ENCODE results near the gene CCDC9B.
A peak's percentile ranks its signal among the peaks of the same experiment; 100 is the strongest.

Gene CCDC9B

DNA sequence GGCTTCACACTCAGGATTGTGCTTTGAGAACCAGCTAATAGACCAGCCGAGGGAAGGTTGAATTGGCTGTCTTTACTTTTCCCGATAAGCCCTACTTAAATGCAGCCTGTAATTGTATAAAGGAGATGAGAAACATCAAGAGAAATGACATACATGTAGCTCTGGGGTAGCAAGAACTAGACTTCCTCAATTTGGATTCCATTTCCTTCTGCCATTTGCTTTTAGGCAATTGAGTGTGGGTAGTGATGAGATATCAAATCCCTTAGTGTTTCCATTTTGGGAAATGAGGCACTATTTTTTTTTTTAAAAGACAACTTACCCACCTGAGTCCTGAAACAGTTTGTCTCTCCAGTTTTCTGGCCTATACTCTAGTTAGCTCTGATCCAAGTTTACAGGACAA is 15.0 kb downstream of the CCDC9B start:
- no peak for DNase-seq

DNA sequence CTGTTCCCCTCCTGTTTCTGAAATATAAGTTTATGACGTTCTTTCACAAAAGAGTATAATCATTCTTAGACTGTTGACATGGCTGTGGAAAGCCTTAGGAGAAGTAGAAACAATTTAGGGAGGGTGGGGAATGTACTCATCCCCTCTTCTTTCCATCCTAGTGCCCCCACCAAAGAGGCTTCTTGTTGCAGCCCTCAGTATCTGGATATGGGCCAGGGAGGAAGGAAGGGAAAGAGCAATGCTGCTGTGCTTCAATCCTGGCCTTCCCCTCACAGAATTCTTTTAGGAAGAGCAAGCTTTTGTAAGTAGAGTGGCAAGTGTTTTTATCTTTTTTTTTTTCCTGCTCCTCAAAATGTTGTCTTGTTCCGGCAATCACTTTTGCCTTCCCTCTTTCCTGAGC is 15.6 kb downstream of the CCDC9B start:
- no peak for DNase-seq

DNA sequence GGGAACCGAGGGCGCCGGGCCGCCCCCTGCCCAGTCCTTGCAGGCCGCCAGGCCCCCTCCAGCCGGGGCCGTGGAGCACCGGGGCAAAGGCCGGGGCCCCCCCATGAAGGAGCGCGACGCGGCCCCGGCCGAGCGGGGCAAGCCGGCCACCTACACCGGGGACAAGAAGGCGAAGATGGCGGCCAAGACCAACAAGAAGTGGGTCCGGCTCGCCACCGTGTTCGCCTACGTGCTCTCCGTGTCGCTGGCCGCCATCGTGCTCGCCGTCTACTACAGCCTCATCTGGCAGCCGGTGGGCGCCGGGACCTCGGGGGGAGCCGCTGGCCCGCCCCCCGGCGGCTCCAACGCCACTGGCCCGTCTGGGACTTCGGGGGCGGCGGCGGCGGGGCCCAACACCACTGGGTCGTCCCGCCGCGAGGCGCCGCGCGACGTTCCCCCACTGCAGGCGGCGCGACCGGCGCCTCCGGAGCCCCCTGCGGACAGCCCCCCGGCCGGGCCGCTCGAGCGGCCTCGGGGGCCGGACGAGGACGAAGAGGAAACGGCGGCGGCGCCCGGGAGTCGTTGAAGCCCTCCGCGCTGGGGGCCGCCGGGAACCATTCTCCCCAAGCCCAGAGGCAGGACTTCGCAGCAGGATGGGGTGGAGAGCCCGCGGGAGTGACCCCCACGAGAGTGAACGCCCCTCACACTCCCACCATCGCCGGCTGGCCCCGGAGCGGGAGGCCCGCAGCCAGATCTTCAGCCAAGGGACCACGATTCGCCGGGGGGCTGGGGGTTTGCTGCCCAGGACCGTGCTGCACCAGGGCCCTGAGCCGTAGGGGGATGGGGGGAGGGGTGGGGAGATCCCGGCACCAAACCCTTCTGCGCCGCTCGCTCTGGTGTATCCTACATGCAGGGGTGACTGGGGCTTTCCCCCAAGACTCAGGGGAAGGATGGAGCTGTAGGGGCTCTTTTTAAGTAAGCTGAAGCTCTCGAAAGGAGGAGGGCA is 16.5 kb downstream of the CCDC9B start:
- DNase-seq = no peak

DNA sequence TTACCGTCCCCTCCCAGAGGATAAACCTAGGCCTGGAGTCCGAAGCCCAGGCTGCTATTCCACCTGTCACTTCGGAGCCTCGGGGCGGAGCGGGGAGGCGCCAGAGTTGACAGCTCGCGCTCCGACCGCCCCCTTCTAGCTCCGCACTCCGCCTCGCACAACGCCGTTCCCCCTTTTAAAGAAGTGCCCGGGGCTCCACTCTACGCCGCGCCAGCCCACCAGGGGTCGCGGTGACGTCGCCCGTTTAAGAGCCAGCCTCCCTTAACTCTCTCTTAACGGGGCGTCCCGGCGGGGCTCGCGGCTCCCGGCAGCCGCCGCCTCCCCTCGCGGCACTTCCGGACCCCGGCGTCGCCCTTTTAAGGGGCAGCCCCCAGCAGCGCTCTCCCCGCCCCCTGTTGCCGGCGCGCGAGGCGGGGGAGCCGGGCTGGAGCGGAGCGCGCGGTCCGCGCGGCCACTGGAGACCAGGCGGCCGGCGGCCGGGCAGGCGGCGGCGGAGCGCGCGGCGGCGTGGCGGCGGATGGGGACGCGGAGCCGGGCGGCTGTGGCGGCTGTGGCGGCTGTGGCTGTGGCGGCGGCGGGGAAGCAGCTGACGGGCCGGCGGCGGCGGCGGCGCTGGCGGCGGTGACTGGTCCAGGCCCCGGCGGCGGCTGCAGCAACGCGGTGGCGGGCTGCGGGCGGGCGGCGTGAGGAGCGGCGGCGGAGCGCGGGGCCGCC is 17.3 kb downstream of the CCDC9B start, which contains the start of gene INAFM2:
INAFM2 (plus strand) TSS at position 454 of the 714 bp plus-strand sequence. CDS start 364 bp downstream, outside the sequence.
- DNase-seq = peak; percentile 63

DNA sequence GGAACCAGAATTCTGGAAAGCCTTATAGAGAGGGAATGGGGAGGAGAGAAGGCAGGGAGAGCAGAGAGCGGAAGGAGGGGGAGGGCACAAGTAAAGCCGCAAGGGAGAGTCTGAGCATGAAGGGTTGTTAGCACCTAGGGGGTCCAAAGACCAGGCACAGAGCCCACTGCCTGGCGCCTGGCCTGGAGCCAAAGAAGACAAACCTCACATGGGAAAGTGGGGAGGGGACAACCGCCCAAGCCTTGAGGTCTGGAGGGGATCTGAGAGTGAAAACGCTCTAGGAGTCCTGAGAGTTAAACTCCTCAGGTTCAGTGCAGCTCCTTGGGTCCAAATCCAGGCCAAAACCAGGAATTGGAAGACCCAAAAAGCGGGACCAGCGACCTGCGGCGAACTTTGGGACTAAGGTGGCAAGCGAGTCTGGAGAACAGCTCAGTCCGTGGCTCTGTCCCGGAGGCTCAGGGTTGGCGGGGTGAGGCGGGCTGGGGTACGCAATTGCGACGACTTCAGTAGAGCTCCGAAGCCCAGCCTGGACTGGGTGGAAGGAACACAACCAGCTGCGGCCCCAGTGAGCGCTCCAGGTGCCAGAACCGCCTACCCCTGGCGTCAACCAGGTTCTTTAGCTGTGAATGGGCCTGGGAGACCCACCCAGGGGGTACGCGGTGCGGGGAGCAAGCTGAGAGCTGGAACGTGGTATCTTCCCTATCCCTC is 18.1 kb downstream of the CCDC9B start:
- DNase-seq = peak; percentile 20

DNA sequence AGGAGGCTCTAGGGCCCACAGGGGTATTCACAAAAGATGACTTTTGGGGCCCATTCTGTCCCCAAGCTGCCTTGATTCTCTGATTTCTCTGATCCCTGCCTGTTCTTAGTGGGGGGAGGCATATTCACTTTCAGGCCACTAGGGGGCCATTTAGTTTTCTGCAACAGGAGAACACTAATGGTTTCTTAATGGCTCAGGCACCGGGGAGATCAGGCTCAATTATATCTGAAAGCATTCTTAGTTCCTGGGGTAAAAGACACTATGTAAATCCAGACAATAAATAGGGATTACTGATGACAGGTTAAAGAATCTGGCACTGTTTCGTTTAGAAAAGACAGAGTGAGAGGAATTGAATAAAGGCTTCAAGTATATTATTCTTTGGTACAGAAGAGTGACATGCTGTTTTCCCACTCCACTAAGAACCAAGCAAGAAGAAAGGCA is 19.8 kb downstream of the CCDC9B start:
- peak; percentile 52 for DNase-seq

DNA sequence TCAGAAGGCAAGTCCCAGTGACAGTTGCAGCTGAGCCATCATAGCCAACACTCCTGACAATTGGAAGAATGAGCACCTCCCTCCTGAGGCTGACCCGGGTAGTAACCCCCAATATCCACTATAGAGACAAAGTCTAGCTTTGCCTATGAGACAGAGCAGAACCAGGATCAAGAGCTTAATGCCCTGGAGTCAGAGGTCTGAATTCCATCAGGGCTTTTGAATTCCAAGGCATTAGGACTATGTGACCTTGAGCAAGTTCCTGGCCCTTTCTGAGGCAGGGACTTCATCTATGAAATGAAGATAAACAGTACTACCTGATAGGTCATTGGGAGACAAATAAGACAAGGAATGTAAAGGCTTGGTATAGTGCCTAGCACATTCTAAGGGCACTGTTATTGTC is 20.3 kb downstream of the CCDC9B start:
- no peak for DNase-seq

DNA sequence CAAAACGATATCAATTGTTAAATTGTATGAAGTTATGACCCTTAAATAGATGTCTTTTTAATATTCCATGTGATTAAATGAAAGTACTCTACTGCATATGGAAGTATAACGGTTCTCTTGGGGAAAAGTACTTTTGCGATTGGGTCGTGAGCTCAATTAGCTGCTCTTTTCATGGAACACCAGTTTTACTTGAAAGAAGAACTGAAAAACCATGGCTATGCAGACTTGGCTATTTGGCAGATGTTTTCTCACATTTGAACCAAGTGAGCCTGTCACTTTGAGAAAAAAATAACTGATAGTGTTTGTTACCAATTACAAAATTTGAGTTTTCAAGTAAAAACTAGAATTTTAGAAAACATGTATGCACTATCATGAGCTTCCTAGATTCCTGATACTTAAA is 23.2 kb downstream of the CCDC9B start:
- no peak for DNase-seq

DNA sequence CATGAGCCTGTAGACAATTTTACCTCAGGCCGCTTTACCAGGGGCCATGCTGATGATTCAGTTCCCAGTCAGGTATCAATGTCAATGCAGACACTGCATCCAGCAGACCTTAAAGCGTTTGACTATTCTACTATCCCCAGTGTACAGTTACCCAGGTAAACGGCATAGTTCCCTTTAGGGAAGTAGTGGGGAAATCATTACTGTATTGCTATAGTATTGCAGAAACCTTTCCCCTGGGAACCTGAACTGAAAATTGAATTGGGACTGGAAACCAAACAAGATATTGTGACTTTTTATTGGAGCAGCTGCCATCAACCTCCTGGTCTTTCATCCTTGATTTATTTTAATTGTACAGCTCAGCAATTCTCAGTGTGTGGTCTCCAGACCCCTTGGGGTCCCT is 23.8 kb downstream of the CCDC9B start:
- no peak for DNase-seq

DNA sequence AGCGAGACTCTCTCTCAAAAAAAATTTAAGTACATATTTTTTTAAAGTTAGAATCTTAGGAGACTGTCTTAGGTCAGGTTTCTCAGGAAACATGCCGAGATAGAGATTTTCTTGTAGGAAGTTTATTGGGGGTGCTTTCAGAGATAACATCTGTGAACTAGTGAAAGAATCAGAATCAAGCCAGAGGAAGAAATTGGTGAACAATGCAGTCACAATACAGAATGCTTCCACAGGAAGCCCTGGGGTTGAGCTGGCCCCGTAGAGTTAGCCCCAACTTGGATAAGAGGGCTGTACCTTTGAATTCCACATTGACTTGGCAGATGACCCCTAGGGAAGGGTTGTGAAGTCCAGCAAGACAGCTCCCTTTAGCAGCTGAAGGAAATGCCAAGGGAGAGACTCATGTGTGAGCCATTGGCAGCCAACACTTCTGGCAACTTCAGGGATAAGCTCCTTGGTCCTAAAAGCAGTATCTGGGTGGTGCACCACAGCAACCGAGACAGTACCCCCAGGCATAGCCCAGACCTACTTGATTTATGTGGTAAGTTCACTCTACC is 25.9 kb downstream of the CCDC9B start:
- DNase-seq = no peak

DNA sequence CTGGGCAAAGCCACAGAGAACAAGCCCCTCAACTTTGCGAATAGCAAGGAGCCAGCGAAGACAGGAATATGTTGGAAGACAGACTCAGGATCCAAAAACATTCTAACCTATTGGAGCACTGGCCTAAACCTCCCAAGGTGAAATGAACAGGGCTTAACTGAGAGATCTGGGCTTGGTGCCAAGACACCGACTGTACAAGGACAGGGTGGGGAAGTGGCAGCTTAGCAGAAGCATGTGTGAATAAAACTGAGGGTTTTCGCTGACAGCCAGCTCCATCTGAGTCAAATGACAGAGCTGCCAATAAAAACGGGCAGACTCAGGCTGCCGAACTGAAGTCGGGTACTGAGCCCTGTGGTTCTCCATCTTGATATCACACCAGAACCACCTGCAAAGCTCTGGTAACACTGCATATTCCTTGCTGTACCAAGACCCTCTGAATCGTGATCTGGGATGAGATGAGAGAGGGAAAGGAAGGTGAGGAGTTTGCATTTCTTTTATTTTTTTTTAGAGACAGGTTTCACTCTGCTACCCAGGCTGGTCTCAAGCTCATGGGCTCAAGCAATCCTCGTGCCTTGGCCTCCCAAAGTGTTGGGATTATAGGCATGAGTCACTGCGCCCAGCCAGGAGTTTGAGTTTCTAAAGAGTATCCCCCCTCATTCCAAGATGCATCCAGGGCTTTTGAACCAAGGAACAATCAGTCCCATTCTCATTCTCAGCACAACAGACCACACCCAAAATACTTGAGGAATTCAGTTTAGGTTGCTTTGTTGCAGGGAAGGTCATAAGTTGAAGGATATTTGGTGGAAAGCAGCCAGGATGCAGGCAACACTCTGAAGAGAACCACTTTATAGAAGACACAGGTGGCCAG is 27.0 kb downstream of the CCDC9B start:
- peak; percentile 71 for DNase-seq

DNA sequence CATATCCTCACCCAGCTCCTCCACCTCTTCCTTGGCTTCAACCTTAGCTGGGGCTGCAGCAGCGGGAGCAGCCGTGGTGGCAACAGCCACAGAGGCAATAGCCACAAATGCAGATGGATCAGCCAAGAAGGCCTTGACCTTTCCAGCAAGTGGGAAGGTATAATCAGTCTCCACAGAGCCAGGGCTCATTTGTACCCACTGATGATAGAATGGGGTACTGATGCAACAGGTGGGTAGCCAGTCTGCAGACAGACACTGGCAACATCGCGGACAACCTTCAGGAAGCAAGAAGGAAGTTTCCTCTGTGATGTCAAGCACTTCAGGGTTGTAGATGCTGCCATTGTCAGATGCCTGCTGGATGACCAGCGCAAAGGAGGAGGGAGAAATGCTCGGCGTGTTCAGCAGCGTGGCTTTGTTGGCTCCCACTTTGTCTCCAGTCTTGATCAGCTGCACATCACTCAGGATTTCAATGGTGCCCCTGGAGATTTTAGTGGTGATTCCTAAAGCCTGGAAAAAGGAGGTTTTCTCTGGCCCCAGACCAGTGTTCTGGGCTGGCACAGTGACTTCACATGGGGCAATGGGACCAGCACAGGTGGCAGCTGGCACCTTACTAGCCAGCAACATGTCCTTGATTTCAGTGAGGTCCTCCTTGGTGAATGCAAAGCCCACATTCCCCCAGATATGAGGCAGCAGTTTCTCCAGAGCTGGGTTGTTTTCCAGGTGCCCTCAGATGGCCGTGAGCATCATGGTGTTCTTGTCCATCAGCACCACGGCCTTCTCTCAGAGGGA is 28.2 kb downstream of the CCDC9B start:
- DNase-seq = no peak

DNA sequence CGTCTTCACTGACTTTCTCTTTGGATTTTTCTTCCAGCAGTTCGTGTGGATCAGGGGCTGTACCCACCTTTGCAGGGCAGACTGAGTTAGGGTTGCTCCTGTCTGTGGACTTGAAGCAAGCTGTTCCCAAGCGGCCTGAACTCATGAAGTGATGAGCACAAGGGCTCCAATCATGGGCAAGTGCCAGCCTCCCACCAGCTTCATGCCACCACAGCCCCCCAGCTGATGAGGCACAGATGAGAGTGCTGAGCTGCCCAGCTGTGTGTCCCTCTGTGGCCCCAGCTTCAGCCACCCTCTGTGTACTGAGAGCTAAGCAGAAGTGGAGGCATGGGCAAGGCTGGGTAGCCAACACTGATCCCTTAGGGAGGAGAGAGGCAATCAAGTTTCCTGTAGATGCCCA is 29.7 kb downstream of the CCDC9B start:
- no peak for DNase-seq

DNA sequence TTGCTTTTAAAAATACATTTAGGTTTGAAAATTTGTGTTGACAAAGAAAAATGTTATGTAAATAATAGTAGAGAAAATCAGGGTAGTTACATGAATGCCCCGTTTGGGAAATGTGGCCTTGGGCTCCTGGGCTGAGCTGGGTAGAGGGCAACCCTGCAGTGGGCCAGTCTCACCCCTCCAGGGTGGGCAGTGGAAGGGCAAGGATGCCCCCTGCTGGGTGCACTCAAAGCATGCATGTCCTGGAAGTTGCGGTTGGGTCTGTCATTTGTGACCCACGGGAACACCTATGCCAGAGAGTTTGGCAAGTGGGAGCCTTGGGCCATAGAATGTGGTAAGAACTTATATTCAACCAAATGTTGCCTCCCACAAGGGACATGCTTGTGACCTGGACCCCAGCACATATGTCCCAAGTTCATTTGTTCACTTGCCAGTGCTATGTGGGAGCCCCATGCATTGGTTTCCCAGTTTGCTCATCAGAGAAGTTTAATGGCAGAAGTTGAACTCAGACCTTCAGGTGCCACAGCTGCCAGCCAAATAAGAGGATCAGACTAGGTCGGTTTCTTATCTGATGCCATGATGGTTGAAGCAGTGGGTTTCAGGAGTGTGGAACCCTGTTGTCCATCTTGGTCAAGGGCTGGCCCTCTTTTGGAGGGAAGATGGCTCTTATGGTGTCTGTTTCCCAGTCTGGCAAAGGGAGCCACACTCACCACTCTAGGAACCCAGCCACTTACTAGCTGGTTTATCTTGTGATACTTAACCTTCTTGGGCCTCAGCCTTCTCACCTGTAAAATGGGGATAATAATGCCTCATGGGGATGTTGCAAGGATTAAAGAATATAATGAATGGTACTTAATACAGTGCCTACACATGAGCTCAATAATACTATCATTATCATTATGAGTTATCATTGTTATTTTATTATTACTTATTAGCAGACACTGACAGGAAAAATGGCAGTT is 30.5 kb downstream of the CCDC9B start:
- DNase-seq = no peak

DNA sequence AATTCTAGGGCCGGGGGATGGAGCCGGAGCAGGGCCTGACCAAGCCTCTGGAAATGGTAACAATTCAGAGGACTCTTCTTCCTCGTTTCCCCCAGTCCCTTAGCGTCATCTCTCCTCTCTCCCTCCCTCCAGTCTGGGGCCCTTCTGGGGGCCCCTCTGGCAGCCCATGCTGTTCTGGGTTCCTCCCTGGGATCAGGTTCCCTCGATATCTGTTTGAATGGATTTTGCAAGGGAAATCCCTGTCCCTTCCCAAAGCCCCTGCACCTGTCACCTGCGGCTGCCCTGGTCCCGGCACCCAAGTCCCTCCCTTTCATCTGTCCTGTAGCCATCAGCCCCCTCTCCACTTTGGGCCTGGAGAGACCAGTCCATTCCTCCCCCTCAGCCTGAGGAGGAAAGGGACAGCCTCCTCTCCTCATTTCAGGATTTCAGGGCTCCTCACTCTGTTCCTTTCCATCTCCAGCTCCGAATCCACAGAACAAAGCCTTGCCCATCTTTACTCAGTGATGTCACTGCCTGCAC is 31.3 kb downstream of the CCDC9B start:
- no peak for DNase-seq

DNA sequence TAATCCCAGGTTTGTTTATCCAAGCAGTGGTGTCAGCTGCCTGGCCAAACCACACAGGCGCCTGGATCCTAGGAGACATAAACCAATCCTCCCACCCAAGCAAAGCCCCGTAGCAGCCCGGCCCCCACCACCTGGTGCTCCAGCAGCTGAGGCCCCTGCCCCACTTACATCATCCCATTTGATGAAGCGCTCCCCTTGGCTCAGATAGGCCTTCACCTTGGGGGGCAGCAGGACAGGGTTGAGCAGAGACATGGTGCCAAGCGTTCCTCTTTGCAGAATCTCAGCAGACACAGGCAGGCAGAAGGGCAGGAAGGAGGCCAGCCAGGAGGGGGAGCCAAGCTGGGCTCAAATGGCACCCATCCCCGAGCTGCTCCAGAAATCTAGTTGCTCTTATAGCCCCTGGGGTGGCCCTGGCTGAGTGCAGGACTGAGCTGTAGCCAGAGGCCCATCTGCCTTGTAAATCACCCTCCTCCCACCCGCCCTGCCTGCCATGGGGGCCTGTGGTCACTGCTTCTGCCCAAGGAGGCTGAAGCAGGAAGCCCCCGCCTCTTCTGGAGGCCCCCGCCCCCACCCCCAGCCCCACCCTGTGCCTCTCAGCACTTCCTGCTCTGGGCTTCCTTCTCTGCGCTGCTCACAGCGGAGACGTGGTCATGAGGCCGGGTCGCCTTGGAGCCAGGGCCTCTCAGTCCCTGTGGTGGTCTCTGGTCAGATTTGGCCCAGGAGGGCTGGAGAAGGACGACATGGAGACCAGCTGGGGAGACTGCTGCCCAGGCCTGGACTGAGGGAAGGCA is 33.1 kb downstream of the CCDC9B start, which contains the start of gene PLCB2:
PLCB2 (minus strand) TSS at position 515 of the 791 bp plus-strand sequence; CDS start at position 252, 263 bp downstream.
- DNase-seq = no peak

DNA sequence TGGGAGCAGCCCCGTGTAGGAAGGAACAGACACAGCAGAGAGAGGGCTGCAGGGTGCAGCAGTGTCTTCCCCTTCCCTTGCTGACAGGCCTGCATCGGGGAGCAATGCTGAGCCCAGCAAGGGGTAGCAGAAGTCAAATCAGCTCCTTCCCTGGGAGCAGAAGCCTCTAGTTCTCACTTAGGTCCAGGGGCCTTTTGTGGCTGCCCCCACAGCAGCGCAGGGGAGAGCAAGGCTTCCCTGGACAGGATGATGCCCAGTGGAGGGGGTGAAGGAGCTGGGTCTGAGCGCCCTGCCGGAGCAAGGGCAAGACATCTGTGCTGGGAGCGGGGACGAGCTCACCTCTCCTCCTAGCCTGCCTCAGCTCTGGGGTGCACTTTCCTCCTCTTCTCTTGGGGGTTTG is 33.8 kb downstream of the CCDC9B start:
- DNase-seq = no peak

DNA sequence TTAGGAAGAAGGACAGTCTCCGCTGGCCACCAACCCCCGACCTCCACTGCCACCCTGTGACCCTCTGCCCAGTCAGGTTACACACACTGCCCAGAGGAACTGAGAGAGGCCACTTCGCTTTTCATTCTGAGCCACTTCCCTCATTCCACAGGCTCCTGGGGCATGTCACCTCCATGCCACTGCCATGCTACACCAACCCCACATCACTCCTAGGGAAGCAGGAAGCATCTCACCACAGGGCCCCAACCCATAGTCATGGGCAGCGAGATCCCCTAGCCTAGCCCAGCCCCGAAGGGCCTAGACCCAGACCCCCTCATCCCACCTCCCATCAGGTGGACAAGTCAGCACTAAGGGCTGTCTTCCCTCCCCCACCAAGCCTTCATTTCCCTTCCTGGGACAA is 34.4 kb downstream of the CCDC9B start:
- DNase-seq = no peak

DNA sequence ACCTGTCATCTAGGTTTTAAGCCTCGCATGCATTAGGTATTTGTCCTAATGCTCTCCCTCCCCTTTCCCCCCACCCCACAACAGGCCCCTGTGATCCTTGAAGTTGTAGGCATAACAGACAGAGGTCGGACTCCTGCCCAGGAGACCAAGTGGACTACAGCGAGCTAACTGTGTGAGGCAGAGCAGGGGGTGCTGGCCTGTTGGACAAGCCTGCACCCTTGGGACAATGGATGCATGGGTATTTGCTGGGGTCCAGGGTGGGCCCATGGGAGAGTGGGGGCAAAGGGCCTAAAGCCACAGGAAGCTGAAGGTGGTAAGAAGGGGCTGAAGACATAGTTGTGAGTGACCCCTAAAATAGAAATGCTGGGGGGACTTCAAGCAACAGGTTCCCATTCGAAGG is 35.5 kb downstream of the CCDC9B start:
- DNase-seq = no peak

All from NCI-H1105 (cell line).